ENCODE results near the gene OR5D14.

OR5D14 gene

GRCh38 chr11:55795256-55795655 lies at the start of gene OR5D14:
Gene OR5D14 (plus strand): TSS chr11:55795556. CDS start chr11:55795556, 0 bp downstream.
- no peak for DNase-seq (ENCODE audit: low read depth in 2 of 2)

- DNase-seq (ENCODE audit: low read depth in 2 of 2), result no peak
These were observed 22.2 kb upstream of the OR5D14 start, which contains the start of gene OR5D13 for GRCh38 chr11:55773138-55773537. Gene OR5D13 (plus strand): TSS chr11:55773438. CDS start chr11:55773438, 0 bp downstream.

- DNase-seq (ENCODE audit: low read depth in 2 of 2), result no peak
These were observed 3.8 kb upstream of the OR5D14 start for GRCh38 chr11:55791606-55792005.

GRCh38 chr11:55793321-55793720 lies 2.0 kb upstream of the OR5D14 start:
- DNase-seq (ENCODE audit: low read depth in 2 of 2), result no peak

- no peak for DNase-seq (ENCODE audit: low read depth in 2 of 2)
These were observed 10.9 kb downstream of the OR5D14 start for GRCh38 chr11:55806248-55806647.

- no peak for DNase-seq (ENCODE audit: low read depth in 2 of 2)
These were observed 15.7 kb downstream of the OR5D14 start, which contains the start of gene OR5L1 for GRCh38 chr11:55811067-55811466. Gene OR5L1 (plus strand): TSS chr11:55811367. CDS start chr11:55811467, 100 bp downstream.

GRCh38 chr11:55819330-55819729 lies 24.0 kb downstream of the OR5D14 start, which contains the start of gene OR5D18:
Gene OR5D18 (plus strand): TSS chr11:55819630. CDS start chr11:55819630, 0 bp downstream.
- DNase-seq (ENCODE audit: low read depth in 2 of 2), result no peak

GRCh38 chr11:55826919-55827318 lies 31.6 kb downstream of the OR5D14 start, which contains the start of gene OR5L2:
Gene OR5L2 (plus strand): TSS chr11:55827219. CDS start chr11:55827219, 0 bp downstream.
- DNase-seq (ENCODE audit: low read depth in 2 of 2), result no peak

- no peak for DNase-seq (ENCODE audit: low read depth in 2 of 2)
These were observed 43.1 kb downstream of the OR5D14 start, which contains the start of gene OR5D16 for GRCh38 chr11:55838452-55838851. Gene OR5D16 (plus strand): TSS chr11:55838752. CDS start chr11:55838752, 0 bp downstream.
